Lung microvascular endothelial cell (primary cell): ENCODE data around the gene COMMD9. TPM values are rescaled to one million over a fixed set of nuclear protein-coding genes. Genes with fewer than 3 reads are reported as not detected.

ENCODE experiments used
- DNase-seq, 2 donors: peaks; one replicate each; pipeline versions ENCODE4 v3.0.0 to v3.0.0-alpha.2; 2010; ENCODE audit warnings: low read depth in 2 of 2
- total RNA-seq: library from RNA; depleted of rRNA; stranded (reverse); fragments of >200 nt; gene quantifications from 2 replicates; pipeline ENCODE4 v1.2.1, GENCODE V29; 2014

The COMMD9 gene
- total RNA-seq, 1 donor from 2014 or later, result 12.5 TPM

DNA sequence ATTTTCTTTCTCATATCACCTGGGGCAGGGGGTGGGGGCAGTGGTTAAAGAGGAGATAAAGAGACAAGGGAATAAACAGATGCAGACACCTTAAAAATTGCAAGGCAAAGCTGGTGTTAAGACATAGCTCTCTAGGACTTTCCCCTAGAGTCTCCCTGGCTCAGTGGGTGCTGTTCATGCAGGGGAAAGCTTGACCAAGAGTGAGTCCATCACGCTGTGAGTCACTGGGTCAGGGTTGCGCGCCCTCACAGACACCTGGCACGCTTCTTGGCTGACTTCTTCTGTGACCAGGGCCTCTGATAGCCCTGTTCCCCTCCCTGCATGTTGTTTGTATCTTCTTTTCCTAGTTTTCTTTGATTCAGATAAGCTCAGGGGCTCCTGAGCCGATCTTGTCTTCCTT, 31.9 kb downstream of the COMMD9 start:
- peak in 1 of 2 donors; percentile 61 for DNase-seq

DNA sequence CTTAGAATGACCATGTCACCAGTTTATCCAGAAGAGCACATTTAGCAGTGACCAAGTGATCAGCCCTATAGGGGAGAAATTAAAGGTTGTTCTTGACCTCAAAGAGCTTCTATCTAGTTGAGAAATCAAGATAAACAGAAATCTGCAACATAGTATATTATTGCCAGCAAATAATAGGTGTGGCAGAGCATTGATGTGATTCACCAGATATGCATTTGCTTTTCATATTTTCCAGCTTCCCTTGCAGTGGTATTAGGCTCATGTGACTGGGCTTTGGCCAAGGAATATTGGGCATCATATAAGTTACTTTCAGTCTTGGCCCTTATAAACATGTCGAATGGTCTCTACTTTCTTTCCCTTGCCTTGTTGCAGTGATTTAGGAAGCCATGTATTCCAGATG, 34.5 kb downstream of the COMMD9 start:
- peak; percentile 11 to 41 for DNase-seq

DNA sequence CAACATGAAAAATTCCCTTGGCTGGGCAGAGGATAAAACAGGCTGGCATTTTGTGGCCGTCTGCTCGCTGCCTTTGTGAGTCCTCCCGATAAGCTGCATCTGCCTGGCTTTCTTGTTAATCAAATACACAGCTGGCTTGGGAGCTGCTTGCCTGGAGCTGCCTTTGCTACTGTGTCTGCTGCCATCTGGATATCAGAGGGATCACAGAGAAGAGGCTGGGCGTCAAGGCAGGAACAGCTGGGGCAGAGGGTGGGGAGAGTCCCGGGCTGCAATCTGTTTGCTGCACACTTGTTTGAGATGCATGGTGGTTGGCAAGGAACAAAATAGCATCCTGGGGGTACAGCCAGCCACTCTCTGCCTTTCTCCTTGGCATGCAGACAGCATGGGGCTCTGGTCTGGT, 36.0 kb downstream of the COMMD9 start:
- DNase-seq, result no peak

DNA sequence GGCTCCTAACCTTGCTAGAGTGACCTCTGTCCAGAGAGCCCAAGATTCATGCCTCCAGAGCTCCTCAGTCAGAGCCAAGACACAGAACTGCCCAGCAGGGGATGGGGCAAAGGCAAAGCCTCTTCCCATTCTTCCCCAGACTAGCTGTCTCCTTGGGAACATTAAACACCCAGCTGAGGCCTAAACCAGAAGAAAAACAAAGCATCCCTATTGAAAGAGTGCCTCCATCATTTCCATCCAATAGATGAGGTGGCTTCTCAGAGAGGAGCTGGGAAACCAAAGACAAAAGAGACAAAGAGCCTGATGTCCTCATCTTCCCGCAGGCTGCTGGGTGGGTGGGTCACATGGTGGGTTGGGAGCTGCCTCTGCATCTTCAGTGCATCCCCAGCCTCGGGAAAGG, 37.4 kb downstream of the COMMD9 start:
- no peak for DNase-seq

DNA sequence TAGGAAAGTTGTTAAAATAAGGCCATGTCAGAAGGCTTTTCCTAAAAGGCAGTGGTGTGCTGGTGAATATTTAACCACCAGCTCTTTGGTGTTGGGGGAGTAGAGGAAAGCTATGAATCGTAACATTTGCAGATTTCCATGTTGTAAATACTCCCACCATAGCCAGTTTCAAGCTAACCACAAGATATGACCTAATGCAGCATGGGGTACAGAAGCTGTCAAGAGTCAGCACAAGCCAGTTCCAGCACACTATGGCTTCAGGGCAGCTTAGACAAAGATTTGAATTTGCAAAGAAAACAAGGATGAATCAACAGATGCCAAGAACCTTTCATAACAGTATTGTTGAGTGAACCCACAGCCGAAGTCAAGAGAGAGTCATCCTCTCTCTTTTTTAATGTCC, 40.0 kb downstream of the COMMD9 start:
- peak in 1 of 2 donors; percentile 29 for DNase-seq

DNA sequence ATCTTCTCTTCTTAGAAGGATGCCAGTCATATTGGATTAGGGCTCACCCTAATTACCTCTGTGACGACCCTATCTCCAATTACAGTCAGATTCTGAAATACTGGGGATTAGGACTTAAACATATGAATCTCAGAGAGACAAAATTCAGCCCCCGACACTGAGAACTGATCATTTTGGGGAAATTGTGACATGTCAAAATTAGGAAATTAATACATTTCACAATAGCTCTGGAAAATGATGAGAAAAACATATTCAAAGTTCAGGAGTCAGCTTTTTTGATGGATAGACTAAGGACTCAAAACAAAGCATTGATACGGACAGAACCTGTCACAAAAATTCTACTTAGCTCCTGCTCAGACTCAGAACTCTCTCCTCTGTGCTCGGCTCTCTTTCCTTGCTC, 40.8 kb downstream of the COMMD9 start:
- no peak for DNase-seq

DNA sequence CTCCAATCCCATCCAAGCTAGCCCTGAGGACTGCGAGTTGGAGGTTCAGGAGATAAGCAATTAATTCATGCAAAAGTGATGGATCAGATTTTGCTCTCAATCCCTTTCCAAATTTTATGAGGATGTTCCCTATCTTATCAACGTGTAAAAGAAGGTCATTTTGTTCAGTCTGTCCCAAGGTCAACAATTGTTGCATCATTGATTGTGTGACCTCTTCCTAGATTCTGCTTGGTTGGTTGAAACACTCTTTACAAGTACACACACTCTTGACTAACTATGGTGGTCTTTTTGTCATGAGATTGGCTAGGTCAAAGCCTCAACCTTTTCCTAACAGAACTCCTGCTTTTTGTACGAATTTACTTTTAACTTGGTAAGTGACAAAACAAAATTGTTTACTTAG, 41.7 kb downstream of the COMMD9 start:
- DNase-seq, result no peak

DNA sequence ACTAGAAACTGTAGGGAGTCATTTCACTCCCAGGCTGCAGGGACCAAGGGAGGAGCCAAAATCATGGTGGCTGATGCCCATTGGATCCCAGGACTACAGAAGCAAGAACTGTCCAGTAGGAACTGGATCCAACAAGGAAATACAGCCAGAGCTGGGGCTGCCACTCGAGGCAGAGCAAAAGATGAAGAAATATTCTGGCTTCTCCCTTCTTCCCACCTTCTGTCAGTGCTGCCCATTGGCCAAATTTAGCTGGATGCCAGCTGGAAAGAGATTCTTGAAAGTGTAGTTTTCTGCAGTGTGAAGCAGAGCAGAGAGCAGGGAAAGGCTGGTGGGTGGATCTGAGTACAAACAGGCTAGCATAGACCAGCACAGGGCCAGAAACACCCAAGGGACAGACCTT, 45.6 kb downstream of the COMMD9 start:
- DNase-seq, result no peak

DNA sequence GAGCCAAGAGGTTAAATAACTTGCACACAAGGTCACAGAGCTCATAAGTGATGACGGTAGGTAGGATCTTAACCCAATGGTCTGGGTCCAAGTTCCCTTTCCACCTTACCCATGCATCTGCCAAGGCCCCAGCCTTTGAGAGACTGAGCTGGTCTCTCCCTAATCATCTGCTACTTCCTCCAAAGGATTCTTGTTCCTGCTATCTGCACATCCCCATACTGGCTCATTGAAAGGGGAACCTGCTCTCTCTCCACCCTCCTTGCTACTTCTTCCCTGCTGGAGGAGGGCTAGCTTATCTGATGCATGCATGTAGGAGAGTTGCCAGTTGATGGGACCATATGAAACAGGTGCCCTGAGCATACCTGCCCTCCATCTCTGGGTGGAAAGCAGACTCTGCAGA, 47.7 kb downstream of the COMMD9 start:
- no peak for DNase-seq

DNA sequence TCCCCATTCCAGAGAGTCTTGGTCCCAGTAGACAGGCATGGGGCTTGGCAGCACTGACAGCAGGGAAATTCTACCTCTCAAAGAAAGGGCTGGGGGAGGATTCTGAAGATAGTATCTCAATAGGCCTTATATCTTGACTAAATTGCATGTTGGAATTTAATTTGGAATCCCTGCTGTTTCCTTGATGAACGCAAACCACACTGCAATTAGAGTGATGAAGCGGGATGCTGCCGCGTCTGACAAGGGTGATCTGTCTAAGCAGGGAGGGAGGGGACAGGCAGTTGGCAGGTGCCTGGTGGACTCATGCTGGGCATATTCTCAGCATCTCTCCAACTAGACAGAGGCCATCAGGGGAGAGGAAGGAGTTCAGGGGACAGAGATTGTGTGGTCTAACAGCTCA, 48.4 kb downstream of the COMMD9 start:
- DNase-seq, result no peak

DNA sequence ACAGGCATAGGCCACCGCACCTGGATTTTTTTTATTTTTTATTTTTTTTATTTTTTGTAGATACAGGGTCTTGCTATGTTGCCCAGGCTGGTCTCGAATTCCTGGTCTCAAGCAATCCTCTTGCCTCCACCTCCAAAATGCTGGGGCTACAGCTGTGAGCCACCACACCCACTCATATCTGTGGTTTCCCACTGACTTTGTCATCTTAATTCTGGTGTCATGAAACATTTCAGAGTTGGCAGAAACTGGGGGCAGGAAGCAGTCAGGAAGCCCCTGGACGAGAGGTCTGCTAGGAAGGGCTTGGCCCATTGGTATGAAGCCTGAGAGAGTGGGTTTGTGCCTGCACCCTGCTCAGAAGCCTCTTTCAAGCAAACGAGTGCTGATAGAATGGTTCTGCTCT, 49.1 kb downstream of the COMMD9 start:
- no peak for DNase-seq

DNA sequence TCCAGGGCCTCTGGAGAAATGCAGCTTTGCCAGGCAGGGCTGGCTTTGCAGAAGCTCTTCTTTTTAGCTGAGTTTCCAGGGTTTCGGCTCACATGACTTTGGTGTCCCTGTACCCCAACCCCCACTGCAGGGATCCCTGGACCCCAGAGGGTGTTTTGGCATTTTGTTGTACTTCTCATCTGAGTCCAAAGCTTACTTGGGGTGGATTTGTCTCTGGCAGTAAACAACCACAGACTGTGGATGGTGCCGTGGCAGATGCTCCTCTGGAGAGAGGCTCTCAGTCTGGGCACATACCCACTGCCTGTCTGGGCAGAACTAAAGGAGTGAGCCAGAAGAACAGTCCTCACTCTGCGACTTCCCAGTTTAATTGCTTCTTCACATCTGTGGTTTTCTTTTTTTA, 49.6 kb downstream of the COMMD9 start:
- no peak for DNase-seq

DNA sequence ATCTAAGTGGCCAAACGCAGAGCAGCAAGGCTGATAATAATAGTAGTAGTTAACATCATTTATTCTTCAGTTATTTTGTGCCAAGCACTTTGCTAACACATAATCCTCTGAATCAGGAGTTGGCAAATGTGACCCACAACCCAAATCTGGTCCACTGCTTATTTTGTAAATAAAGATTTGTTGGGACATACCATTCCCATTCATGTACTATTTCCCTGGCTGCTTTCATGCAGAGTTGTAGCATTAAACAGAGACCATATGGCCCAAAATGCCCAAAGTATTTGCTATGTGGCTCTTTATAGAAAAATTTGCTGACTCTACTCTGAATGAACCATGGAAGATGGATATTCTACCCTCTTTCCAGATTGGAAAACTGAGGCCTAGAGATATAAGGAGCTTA, 50.3 kb downstream of the COMMD9 start:
- no peak for DNase-seq

DNA sequence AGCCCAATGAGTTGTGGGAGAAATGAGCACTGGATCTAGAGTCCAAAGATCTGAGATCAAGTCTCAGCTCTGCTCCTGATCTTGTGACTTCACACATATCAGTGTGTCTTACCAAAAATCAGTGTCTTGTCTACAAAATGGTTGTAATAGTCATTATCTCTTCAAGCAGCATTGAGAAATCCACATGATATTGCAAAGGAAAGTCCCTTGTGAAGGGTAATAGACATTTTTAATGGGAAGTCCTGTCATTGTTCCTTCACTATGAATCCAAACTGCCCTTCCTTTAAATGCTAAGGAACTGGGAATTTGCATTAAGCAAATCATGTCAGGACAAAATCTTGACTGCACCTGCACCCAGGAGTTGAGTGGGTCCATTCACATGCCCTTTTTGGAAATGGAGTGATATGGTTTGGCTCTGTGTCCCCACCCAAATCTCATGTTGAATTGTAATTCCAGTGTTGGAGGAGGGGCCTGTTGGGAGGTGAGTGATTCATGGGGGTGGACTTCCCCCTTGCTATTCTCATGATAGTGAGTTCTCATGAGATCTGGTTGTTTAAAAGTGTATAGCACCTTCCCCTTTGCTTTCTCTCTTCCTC, 51.1 kb downstream of the COMMD9 start:
- DNase-seq, result no peak

DNA sequence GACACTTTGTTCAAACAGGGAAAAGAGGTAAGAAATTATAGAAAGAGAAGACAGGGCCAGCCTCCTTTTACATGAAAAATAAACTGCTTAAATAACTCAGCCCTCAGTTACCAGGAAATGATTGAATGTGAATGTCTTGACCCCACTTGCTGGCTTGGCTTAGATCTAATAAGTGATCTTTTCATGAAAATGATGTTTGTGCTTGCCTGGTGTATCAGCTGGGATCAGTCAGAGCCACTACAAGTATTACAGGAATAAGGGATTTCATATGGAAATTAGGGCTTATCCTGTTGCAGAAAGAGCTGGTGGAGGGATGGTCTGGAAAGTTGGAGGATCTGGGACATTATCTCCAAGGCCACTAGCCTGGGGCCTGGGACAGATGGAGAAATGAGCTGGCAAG, 51.8 kb downstream of the COMMD9 start:
- peak in 1 of 2 donors; percentile 52 for DNase-seq

DNA sequence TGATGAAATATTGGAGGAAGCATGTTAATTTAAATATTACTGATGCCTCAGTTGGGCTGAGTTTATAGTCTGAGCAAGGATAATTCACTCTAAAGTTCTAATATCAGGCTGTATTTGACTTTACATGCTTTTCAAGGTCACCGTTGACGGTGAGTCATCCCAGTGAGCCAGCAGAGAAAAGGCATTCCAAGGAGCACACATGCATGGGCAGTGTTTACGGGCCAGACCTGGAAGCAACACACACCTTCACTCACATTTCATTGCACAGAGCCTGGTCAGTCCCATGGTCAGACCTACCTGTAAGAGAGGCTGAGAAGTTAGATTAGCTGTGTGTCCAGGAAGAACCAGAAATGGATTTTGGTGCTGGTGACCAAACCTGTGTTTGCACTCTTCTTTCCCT, 53.5 kb downstream of the COMMD9 start:
- peak in 1 of 2 donors; percentile 27 for DNase-seq

DNA sequence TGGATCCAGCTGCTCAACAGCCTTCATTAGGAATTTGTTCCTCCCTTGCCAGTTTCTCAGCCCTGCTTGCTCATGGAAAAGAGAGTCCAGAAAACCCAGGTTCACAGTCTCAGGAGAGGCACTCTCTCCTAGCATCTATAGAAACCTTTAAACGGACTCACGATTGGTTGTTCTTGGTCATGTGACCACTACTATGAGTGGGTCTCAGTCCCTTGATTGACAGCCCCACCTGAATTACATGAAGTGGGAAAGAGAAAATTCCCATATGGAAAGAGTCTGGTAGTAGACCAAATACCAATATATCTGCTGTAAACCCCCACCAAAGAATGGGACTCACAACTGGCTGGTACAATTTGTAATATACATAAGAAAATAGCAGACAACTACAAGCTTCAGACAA, 54.4 kb downstream of the COMMD9 start:
- DNase-seq, result no peak

DNA sequence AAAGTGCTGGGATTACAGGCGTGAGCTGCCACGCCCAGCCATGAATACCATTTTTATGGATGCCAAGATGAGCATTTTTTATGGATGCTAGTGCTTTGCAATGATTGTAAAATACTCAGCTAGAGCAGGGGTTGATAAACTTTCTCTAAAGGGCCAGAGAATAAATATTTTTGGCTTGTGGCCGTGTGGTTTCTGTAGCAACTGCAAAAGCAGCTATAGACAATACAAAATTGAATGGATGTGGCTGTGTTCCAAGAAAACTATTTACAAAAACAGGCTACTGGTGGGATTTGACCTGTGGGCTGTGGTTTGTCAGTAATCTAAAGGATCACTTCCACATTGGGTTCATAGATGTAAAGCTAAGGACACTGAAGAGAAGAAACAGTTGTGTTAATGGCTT, 56.0 kb downstream of the COMMD9 start:
- DNase-seq, result peak; percentile 82 to 89

DNA sequence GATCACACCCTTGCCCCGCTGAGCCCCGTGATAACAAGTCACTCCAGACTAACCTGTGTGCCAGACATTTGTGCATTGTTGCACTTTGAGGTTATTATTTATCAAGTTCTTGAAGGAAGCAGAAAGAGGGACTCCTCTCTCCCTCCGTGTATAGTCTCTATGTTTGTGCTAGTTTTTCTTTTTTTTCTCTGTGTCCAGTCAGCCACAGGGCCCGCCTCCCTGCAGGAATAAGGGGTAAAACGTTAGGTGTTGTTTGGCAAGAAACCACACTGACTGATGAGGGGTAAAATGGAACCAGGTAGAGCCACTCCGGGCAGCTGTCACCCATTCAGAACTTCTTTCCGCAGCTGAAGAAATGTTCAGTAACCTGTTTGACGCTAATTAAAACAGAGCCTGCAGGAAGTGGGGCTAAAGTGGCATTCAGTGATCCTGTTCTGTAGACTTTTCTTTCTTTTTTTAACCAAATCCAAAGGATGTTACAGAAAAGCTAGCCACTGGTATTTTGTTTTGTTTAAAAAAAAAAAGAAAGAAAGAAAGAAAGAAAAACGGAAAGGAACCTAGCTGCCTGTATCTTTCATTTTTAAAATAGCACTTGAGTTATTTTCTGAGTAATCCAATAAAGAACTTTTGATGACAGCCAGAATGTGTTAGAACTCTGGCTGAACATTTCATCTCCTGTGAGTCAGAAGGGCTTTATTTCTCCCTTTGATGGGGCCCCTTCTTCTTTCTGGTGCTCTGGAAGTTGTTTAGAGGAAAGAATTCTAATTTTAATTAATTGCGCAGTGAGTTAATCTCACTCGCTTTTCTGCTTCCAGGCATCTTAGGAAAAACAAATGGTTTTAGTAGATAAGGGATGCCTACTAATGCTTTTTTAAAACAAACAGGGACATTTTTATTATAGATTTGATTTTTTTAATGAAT, 58.2 kb downstream of the COMMD9 start:
- peak in 1 of 2 donors; percentile 29 for DNase-seq

DNA sequence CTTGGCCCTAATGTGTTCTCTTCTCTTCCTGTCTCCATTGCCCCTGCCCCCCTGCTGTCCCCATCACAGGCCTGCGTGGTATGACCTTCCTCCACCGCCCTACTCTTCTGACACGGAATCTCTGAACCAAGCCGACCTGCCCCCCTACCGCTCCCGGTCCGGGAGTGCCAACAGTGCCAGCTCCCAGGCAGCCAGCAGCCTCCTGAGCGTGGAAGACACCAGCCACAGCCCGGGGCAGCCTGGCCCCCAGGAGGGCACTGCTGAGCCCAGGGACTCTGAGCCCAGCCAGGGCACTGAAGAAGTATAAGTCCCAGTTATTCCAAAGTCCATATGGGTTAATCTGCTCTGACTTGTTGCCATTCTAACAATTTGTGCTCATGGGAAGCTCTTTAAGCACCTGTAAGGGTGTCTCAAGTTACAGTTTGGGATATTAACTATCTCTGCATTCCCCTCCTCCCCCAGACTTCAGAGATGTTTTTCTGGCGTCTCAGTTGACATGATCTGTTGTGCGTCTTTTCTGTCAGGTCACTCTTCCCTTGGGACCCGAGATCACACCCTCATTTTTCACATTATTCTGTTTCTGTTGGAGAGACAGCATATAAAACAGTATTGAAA, 60.0 kb downstream of the COMMD9 start:
- no peak for DNase-seq

DNA sequence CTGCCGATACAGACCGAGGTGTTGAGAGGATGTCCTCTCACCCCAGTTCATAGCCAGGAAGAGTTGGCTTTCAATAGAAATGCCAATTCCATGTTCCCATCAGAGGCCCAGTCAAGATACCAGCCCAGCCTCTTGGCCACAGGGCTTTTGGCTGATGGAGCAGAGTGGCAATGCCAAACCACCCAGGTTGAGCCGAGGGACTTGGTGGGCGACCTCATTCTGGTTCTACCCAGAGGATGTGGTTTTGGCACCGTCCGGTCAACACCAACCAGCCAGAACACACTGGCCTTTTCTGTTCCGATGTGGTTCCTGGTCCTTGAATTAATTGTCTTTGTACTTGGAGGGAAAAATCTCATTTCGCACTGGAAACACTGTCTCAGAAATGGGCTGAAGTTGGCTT, 60.5 kb downstream of the COMMD9 start:
- DNase-seq, result no peak

DNA sequence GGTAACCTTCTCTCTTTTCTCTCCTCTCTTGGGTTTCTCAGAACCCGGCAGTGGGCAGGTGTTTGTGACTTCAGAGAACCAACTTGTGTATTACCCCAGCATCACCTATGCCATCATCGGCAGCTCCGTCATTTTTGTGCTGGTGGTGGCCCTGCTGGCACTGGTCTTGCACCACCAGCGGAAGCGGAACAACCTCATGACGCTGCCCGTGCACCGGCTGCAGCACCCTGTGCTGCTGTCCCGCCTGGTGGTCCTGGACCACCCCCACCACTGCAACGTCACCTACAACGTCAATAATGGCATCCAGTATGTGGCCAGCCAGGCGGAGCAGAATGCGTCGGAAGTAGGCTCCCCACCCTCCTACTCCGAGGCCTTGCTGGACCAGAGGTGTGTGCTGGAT, 62.2 kb downstream of the COMMD9 start:
- no peak for DNase-seq
